Thyroid gland (tissue), 4 donors: Measurements from ENCODE around the gene CNDP2. TPM values are rescaled to one million over a fixed set of nuclear protein-coding genes. Genes with fewer than 3 reads are reported as not detected.

Source experiments
- DNase-seq, 2 donors: peaks; one replicate each; pipeline ENCODE4 v3.0.0-alpha.2; 2019
- H3K27ac ChIP-seq, 3 donors: fragments of 200-600 bp; sonication (generic); 1 replicate in 2 of 3; 2 replicates in 1 of 3; pipeline ENCODE4 v1.5.1; 2016 to 2019; ENCODE audit warnings: mild to moderate bottlenecking in 1 of 3, moderate library complexity in 1 of 3
- H3K27me3 ChIP-seq: fragments of 200-600 bp; sonication (generic); one replicate; pipeline ENCODE4 v1.5.1; 2019
- H3K36me3 ChIP-seq, 2 donors: fragments of 200-600 bp; sonication (generic); one replicate each; pipeline ENCODE4 v1.5.1; 2016 to 2019
- H3K4me1 ChIP-seq, 2 donors: fragments of 200-600 bp; sonication (generic); one replicate each; pipeline ENCODE4 v1.5.1; 2017 to 2019
- H3K4me3 ChIP-seq, 3 donors: fragments of 200-600 bp; sonication (generic); replicated peaks in 1 of 3; 1 replicate in 2 of 3; 2 replicates in 1 of 3; pipeline ENCODE4 v1.5.1; 2016; ENCODE audit warnings: mild to moderate bottlenecking in 1 of 3
- H3K9me3 ChIP-seq: fragments of 200-600 bp; sonication (generic); one replicate; pipeline ENCODE4 v1.5.1; 2017
- POLR2A ChIP-seq, 2 donors: fragments of 450-650 bp; IDR thresholded peaks; one replicate each; pipeline ENCODE4 v1.6.1; 2017; ENCODE audit warnings: antibody characterized with exemption in 2 of 2, mild to moderate bottlenecking in 2 of 2, moderate library complexity in 1 of 2
- WGBS, 2 donors: methylation state at CpG; one replicate each; pipeline ENCODE4 v1.1.5; 2017; 5-methylcytosine and 5-hydroxymethylcytosine counted together
- intact Hi-C: fragments of 100-400 bp; cut with DNase I; formaldehyde crosslinking; loops from one replicate; pipeline ENCODE4 v1.15.1; 2023
- total RNA-seq, 4 donors: library from RNA; depleted of rRNA; stranded (reverse); fragments of >200 nt; gene quantifications; one replicate each; pipeline ENCODE4 v1.2.3, GENCODE V29; 2016
- TF ChIP-seq, protein P1 (sequence below), 6 experiments: fragments of 200-600 bp in 3 of 6; fragments of 450-650 bp in 3 of 6; sonication (generic) in 3 of 6; IDR thresholded peaks; one replicate each; pipeline ENCODE4 v1.5.1; 2016 to 2019; ENCODE audit warnings: antibody characterized with exemption in 6 of 6, mild to moderate bottlenecking in 2 of 6, inconsistent platforms in 1 of 6, moderate library complexity in 1 of 6

CNDP2 gene
- total RNA-seq, 4 donors from 2014 or later, result 249 to 437 (median 301) TPM

DNA sequence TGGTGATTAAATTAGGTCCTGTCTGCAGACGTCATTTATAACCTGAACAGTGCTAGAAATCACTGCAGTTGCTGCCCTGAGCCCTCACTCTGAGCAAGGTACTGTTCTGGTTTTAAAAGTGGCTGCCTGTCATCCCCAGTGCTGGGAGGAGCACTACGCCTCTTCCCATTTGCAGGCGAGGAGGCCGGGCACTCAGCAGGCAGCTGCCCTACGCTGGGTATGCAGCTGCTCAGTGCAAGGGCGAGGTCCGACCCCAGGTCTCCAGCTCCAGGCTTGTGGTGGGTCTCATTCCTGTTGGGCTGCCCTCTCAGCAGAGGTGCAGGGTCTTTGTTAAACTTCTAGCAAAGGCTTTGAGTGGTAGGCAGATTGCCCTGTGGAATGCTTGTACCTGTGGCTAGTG lies 15.7 kb downstream of the CNDP2 start:
- 93 to 100% methylated on average over 1 to 2 of the region's 7 CpGs for WGBS, 2 donors
- H3K36me3 ChIP-seq, result peaks cover 63 to 81% of the 10 kb centered on the region in 2 donors
- no peaks in the 10 kb centered on the region for H3K9me3 ChIP-seq
- intact Hi-C loops, result no loop called here
- no peaks in the 10 kb centered on the region for H3K27me3 ChIP-seq
- TF ChIP-seq, protein P1, sequence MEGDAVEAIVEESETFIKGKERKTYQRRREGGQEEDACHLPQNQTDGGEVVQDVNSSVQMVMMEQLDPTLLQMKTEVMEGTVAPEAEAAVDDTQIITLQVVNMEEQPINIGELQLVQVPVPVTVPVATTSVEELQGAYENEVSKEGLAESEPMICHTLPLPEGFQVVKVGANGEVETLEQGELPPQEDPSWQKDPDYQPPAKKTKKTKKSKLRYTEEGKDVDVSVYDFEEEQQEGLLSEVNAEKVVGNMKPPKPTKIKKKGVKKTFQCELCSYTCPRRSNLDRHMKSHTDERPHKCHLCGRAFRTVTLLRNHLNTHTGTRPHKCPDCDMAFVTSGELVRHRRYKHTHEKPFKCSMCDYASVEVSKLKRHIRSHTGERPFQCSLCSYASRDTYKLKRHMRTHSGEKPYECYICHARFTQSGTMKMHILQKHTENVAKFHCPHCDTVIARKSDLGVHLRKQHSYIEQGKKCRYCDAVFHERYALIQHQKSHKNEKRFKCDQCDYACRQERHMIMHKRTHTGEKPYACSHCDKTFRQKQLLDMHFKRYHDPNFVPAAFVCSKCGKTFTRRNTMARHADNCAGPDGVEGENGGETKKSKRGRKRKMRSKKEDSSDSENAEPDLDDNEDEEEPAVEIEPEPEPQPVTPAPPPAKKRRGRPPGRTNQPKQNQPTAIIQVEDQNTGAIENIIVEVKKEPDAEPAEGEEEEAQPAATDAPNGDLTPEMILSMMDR (IDR thresholded peaks at IDR 0.05), result no peak
- TF ChIP-seq POLR2A (IDR thresholded peaks at IDR 0.05), result no peak
- DNase-seq, result no peak
- no peak overlapping the region for H3K27ac ChIP-seq
- no peak overlapping the region for H3K4me3 ChIP-seq
- peaks cover 11 to 19% of the 10 kb centered on the region in 2 donors for H3K4me1 ChIP-seq

DNA sequence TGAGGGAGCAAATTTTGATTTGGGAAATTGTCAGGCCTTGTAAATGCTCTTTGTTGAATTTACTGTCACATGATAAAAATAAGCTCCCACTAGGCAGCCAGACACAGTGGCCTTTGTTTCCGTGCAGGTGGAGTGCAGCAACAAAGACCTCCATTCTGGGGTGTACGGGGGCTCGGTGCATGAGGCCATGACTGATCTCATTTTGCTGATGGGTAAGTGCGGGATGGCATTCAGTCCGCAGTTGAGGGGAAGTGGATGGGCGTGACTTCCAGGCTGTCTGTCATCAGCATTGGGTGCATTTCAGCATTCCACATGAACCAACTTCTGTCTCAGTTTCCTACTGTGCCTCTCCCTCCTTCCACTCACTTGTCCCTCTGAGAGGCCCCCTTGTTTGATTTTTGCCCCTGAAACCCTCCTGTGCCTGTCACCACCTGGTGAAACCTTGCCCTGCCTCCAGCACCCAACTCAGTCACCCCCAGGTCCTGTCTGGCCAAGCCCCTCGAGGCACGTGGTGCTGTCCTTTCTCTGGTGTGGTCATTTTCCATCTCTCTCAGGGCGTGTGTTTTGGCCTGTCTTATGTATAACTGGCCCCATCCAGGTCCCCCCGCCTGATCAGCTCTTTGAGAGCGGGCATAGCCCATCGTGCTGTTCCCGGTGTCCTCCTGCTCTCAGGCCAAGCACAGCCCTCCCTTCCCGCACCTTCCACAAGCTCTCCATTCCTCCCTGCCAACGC lies 16.3 kb downstream of the CNDP2 start:
- peaks cover 70 to 81% of the 10 kb centered on the region in 2 donors for H3K36me3 ChIP-seq
- no peaks in the 10 kb centered on the region for H3K27me3 ChIP-seq
- H3K4me1 ChIP-seq, result peaks cover 5 to 12% of the 10 kb centered on the region in 2 donors
- H3K27ac ChIP-seq, result no peak overlapping the region
- intact Hi-C loops, result no loop called here
- WGBS, 2 donors, result 91 to 97% methylated on average over 15 of the region's 15 CpGs
- no peaks in the 10 kb centered on the region for H3K9me3 ChIP-seq
- no peak overlapping the region for H3K4me3 ChIP-seq
- no peak for TF ChIP-seq POLR2A (IDR thresholded peaks at IDR 0.05)
- TF ChIP-seq, protein P1 (IDR thresholded peaks at IDR 0.05), result no peak
- DNase-seq, result no peak

DNA sequence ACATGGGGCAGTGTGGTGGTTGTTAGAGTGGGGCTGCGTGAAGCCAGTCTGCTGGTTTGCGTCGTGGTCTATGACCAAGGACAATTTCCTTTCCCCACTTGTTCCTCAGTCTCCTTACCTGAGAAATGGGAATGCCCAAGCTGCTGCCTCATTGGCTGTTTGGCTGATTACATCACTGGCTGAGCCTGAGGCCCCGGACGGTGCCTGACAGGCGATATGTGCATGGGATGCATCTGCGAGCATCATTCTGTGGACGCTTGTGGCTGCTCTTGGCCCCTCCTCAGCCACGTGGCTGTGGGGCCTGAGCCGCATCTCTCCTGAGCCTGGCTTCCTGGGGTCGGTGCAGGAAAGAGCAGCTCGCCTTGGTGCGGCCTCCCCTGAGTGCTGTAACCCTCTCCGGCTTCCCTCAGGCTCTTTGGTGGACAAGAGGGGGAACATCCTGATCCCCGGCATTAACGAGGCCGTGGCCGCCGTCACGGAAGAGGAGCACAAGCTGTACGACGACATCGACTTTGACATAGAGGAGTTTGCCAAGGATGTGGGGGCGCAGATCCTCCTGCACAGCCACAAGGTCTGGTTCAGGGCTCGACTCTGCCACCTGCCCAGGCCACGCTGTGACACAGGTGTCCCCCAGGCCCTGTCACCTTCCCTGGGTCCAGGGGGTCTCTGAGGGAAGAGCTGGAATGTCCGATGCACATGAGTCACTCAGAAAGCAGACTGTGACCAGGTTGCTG lies 17.2 kb downstream of the CNDP2 start:
- Histone ChIP-seq H3K9me3 (no peaks in the 10 kb centered on the region), H3K27ac (no peak overlapping the region), H3K4me1 (peaks cover 0 to 7% of the 10 kb centered on the region in 2 donors), H3K27me3 (no peaks in the 10 kb centered on the region), H3K4me3 (no peak overlapping the region), H3K36me3 (peaks cover 73 to 85% of the 10 kb centered on the region in 2 donors)
- DNase-seq, result no peak
- intact Hi-C loops, result no loop called here
- WGBS, 2 donors, result 90 to 94% methylated on average over 22 to 25 of the region's 27 CpGs
- TF ChIP-seq POLR2A (IDR thresholded peaks at IDR 0.05), result no peak
- TF ChIP-seq, protein P1 (IDR thresholded peaks at IDR 0.05), result no peak

DNA sequence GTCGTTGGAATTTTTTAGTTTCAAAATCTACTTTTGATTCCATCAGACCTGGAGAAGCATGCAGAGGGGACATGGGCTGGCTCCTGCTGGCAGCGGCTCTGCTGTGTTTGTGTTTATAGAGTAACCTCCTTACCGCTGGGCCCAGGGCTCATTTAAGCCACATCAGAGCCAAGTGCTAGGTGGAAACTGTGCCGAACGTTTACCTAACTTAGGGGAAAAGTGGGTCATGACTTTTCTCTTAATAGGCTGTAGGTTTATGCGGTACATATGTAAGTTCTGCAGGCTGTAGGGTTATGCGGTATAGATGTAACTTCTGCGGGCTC lies 17.7 kb downstream of the CNDP2 start:
- DNase-seq, result peak; percentile 44 to 50
- H3K27ac ChIP-seq, result no peak overlapping the region
- TF ChIP-seq, protein P1 (IDR thresholded peaks at IDR 0.05), result no peak
- no peak for TF ChIP-seq POLR2A (IDR thresholded peaks at IDR 0.05)
- peaks cover 78 to 85% of the 10 kb centered on the region in 2 donors for H3K36me3 ChIP-seq
- no peak overlapping the region for H3K4me3 ChIP-seq
- H3K9me3 ChIP-seq, result no peaks in the 10 kb centered on the region
- intact Hi-C loops, result no loop called here
- no peaks in the 10 kb centered on the region for H3K27me3 ChIP-seq
- peaks cover 0 to 7% of the 10 kb centered on the region in 2 donors for H3K4me1 ChIP-seq
- 60 to 80% methylated on average over 7 to 8 of the region's 8 CpGs for WGBS, 2 donors
